Subcutaneous adipose tissue (tissue), 4 donors: ENCODE results near the gene TMOD4. TPM values are rescaled to one million over a fixed set of nuclear protein-coding genes. Genes with fewer than 3 reads are reported as not detected.

Experiments used
- CTCF ChIP-seq: fragments of 450-650 bp; IDR thresholded peaks from one replicate; pipeline ENCODE4 v1.5.1; 2016; ENCODE audit warnings: low read depth, mild to moderate bottlenecking, control low read depth, antibody characterized with exemption, moderate library complexity
- total RNA-seq, 4 donors: library from RNA; depleted of rRNA; stranded (reverse); fragments of >200 nt; gene quantifications; one replicate each; pipeline ENCODE4 v1.1.0, GENCODE V29; 2016

Gene TMOD4
- total RNA-seq, 4 donors from 2014 or later = not detected

DNA sequence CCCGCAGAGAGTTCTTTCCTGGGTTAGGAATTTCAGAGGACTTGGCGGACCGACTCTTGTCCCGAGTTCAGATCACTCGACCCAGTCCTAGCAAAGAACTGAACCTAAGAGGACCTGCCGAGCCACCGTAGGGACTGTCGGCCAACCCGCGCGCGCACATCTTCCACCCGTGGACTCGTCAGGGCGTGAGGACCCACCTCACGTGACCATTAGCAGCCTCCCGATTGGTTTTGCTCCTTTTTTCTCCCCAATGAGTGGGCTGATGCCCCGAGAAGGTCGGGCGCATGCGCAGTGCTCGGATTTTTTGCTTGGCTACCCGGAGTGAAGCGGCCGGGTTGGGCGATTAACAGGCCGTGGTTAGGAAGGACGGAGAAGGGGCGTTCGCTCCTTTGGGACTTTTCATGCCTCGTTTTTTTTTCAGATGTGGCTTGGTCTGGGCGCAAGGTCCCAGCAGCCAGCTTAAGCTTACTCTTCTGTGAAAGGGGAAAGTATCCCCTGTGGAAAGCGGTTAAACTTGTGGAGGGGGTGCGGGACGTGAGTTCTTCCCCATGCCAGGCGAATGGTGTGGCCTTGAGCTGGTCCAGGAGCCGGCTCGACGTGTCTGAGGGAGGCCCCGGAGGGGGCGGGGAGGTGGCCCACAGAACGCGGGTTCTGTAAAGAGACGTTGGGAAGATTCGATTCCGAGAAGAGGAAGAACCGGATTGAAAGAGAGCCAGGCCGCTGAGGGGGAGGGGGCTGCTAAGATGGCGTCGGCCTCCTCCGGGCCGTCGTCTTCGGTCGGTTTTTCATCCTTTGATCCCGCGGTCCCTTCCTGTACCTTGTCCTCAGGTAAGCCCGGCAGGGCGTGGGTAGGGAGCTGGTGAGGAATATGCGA is 22.7 kb upstream of the TMOD4 start, which contains the start of gene PIP5K1A:
Gene PIP5K1A, plus strand, starts transcription at position 299 of the 874 bp plus-strand sequence. Its CDS starts 445 bp downstream, at position 744.
- TF ChIP-seq CTCF = no peak

- no peak for TF ChIP-seq CTCF
Measured at GRCh38 chr1:151197863-151198253, 22.1 kb upstream of the TMOD4 start.

DNA sequence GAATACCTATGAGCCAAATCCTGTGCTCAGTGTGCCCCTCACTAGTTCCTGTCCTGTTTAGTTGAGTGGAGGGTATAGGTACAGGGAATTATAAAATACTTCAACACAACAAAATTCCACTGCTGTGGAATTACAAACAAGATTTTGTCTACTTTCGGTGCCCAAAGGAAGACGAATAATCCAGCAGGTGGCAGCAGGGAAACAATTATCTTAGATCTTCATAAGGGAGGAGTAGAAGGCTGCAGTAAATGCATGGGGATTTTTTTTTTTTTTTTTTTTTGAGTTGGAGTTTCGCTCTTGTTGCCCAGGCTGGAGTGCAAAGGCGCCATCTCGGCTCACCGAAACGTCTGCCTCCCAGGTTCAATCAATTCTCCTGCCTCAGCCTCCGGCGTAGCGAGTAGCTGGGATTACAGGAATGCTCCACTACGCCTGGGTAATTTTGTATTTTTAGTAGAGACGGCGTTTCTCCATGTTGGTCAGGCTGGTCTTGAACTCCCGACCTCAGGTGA is 20.6 kb upstream of the TMOD4 start:
- no peak for TF ChIP-seq CTCF

- TF ChIP-seq CTCF = no peak
Measured at GRCh38 chr1:151193856-151194255, 18.1 kb upstream of the TMOD4 start.

- no peak for TF ChIP-seq CTCF
Measured at GRCh38 chr1:151193304-151193703, 17.5 kb upstream of the TMOD4 start.

GRCh38 chr1:151192047-151192446 is 16.3 kb upstream of the TMOD4 start:
- no peak for TF ChIP-seq CTCF

DNA sequence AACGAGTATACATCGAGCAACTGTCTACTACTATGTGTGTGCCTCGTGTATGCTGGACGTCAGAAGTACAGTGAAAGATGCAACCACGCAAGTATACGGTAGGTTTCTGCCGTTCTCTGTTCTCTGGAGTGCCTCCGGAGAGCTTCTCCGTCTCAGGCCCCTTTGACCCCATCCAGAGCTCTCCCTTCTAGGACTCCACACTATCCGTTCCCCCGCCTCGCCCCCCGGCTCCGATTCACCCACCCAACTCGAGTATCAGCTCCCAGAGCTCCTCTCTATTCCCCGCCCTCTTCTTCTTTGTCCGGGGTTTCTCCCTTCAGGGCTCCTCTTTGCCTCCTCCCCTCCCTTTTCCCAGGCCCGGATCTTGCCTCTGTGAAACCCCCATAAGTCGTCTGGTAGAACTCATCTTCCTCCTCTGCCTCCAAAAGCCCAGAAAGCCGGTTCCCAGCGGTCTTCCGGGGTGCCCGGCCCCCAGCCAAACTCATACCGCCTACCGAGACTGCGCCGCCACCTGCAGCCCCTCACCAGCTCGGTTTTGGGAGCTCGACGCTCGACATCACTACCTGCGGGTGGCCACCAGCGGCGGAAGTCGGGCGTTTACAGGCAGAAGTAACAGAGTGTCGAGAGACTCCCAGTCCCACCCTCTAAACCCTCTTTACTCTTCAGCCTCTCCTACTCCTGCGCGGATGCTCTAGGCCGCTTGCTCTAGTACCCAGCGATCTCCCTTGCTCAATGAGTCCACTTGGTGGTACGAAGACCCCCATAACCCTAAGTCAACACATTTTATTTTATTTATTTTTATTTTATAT is 14.1 kb upstream of the TMOD4 start, which contains the start of gene VPS72:
Gene VPS72, minus strand, starts transcription at position 561 of the 809 bp plus-strand sequence. Its CDS starts 76 bp downstream, at position 485.
- TF ChIP-seq CTCF = no peak
